Mononuclear cell (primary cell): ENCODE measurements around the gene NBAS. TPM values are rescaled to one million over a fixed set of nuclear protein-coding genes. Genes with fewer than 3 reads are reported as not detected.

ENCODE experiments used
- H3K27me3 ChIP-seq: 2 replicates; pipeline ENCODE4 v1.6.0; 2011; ENCODE audit warnings: low read length, control low read depth; ENCODE audit not compliant: insufficient read depth
- H3K4me1 ChIP-seq: 2 replicates; pipeline ENCODE4 v1.5.1; 2011; ENCODE audit warnings: mild to moderate bottlenecking, low read length, control low read depth; ENCODE audit not compliant: insufficient read depth
- H3K4me3 ChIP-seq: 2 replicates; pipeline ENCODE4 v1.5.1; 2011; ENCODE audit warnings: mild to moderate bottlenecking, low read length, moderate library complexity
- H3K9me3 ChIP-seq: 2 replicates; pipeline ENCODE4 v1.5.1; 2011; ENCODE audit warnings: low read depth, mild to moderate bottlenecking, control low read depth, low read length
- total RNA-seq: library from RNA; depleted of rRNA; stranded (reverse); fragments of >200 nt; gene quantifications from one replicate; pipeline ENCODE4 v1.2.3, GENCODE V29; 2012

Gene NBAS
- total RNA-seq, 1 donor = 31.6 TPM

DNA sequence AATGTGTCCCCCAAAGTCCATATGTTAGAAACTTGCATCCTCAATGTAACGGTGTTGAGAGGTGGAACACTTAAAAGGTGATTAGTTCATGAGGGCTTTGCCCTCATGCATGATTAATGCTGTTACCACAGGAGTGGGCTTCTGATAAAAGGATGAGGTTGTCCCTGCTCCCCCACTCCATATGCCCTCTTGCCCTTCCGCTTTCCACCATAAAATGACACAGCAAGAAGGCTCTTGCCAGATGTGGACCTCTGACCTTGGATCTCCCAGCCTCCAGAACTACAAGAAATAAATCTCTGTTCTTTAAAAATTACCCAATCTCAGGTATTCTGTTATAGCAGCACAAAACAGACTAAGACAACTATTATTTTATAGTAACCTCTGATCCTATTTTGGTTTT, 412.1 kb downstream of the NBAS start:
- no peak overlapping the region for H3K4me3 ChIP-seq
- no peaks in the 10 kb centered on the region for H3K4me1 ChIP-seq
- H3K27me3 ChIP-seq = no peaks in the 10 kb centered on the region
- no peaks in the 10 kb centered on the region for H3K9me3 ChIP-seq

DNA sequence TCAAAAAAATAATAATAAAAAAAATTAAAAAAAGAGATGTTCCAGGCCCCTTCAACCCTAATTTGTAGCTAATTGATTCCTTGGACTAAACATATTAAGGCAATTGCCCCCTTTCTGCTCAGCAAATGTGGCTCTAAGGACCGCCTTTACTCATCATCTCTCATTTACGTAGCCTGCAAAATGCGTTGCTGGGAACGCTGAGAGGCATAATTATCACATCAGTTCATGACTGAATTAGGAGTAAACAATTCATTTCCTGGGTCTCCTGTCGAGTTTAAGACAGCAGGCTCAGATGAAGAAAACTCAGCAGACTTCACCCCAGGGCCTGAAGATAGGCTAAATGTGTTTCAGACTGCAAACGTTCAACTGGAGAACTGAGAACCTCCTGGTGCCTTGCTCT, 413.5 kb downstream of the NBAS start:
- H3K27me3 ChIP-seq = no peaks in the 10 kb centered on the region
- no peaks in the 10 kb centered on the region for H3K9me3 ChIP-seq
- no peaks in the 10 kb centered on the region for H3K4me1 ChIP-seq
- H3K4me3 ChIP-seq = no peak overlapping the region

DNA sequence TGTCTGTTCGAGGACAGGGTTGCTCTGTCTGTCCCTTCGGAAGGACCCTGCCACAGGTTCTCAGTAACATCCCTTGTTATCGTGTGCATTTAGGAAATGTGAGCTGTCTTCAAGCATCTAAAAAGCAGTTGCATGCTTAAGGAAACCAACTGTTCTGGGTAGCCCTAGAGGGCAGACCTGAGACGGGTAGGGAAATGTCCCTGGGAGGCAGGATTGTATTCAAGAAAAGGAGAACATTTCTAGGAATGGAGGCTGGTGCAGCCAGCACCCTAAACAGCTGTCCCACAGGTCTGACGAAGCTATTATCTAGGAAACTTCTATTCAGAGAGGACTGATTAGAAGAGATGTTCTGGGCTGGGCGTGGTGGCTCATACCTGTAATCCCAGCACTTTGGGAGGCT, 414.2 kb downstream of the NBAS start:
- peaks cover 6% of the 10 kb centered on the region for H3K4me1 ChIP-seq
- no peaks in the 10 kb centered on the region for H3K27me3 ChIP-seq
- no peaks in the 10 kb centered on the region for H3K9me3 ChIP-seq
- H3K4me3 ChIP-seq = no peak overlapping the region

DNA sequence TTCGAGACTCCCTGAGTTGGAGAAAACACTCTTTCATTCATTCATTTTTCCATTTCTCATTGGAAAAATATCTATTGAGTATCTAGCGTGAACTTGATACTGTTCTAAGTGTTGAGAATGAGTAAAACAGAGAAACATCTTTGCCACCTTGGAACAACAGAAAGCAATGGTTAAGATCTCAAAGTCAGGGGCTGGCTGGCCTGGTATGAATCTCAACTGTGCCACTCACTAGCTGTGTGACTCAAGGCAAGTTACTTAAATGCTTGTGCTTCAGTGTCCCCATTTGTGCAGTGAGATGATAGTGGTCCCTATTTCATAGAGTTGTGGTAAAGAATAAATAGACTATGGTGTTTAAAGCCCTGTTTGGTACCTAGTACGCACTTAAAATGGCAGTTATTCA, 415.2 kb downstream of the NBAS start:
- Histone ChIP-seq H3K27me3 (no peaks in the 10 kb centered on the region), H3K4me3 (no peak overlapping the region), H3K4me1 (peaks cover 7% of the 10 kb centered on the region), H3K9me3 (no peaks in the 10 kb centered on the region)

DNA sequence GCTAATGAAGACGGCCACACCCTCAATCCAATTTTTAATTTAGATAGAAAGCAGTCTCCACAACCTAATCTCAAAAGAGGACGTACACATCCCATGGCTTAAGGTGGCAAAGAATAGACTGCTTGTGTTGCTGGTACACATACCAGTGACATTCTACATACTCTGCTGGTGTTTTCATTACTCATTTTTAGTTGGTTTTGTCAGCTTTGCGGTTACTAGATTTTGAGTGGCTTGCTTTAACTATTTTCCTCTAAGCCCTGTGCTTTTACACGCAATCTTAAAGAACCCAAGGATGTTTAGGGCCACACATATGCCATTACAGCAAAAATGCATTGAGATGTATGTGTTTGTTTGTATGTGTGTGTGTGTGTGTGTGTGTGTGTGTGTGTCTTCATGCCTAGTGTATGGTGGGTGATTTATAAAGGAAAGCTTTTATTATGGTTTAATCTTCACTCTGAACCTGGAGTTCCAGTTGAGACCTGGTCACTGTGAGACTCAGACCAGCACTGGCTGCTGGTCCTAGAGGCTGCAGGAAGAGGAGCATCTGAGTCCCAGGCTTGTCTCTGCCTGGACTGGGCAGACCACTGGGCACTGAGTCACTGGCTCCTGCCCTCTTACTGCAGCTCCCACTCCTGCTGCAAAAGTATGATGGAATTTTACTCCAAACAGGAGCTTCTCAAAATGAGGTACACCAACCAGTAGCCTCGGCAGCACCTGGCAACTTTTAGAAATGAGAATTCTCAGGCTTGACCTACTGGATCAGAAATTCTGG, 415.9 kb downstream of the NBAS start:
- Histone ChIP-seq H3K9me3 (no peaks in the 10 kb centered on the region), H3K27me3 (no peaks in the 10 kb centered on the region), H3K4me3 (no peak overlapping the region), H3K4me1 (peaks cover 7% of the 10 kb centered on the region)

DNA sequence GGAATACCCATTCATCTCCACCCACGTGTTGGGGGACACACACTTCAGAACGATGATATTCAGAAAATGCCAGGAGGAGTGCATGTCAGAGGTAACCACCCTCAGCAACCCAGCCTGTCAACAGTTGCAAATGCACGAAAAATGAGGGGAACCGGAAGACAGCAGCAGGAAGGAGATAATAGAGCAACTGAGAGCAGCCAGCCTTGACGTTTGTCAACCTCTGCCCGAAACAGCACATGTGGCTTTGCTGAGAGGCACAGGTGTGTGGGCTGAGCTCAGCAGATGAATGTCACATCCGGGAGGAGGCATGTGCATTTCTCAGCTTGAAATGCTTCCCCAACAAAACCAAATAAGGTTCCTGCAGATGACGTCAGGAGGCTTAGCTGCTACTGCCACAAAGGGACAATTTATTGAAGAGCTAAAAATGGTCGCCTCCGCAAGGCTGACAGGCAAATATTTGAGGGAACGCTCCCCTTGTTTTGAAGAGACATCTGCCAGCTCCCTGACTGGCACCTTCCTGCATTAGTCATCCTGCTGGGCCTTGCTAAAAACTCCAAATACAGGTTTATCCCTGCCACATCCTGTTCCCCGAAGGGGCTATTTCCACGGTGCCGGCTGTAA, 419.0 kb downstream of the NBAS start:
- no peak overlapping the region for H3K4me3 ChIP-seq
- H3K27me3 ChIP-seq = no peaks in the 10 kb centered on the region
- H3K4me1 ChIP-seq = peaks cover 7% of the 10 kb centered on the region
- H3K9me3 ChIP-seq = no peaks in the 10 kb centered on the region

DNA sequence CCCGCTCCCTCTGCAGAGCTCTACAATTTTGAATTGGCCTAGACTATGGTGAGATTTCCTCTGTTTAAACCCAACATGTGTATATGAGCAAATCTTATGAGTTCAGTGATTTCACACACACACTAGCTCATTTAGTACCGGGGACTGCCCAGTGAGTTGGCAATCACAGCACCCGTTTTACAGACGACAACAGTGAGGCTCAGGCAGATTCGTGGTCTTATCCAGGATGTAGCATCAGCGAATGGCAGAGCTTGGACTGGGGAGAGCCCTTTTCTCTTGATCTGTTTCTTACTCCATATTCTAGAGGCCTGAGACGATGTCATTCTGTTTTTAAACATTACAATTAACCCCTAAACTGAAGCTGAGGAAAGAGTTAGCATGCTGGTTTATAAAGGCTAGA, 419.9 kb downstream of the NBAS start:
- H3K9me3 ChIP-seq = no peaks in the 10 kb centered on the region
- no peaks in the 10 kb centered on the region for H3K27me3 ChIP-seq
- peaks cover 7% of the 10 kb centered on the region for H3K4me1 ChIP-seq
- no peak overlapping the region for H3K4me3 ChIP-seq

DNA sequence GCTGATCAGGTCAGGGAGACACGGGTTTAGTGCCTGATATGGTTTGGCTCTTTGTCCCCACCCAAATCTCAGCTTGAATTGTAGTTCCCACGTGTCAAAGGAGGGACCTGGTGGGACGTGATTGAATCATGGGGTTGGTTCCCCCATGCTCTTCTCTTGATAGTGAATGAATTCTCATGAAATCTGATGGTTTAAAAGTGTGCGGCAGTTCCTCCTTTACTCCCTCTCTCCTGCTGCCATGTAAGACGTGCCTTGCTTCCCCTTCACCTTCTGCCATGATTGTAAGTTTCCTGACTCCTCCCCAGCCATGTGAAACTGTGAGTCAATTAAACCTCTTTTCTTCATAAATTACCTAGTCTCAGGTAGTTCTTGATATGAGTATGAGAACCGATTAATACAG, 424.5 kb downstream of the NBAS start:
- no peak overlapping the region for H3K4me3 ChIP-seq
- H3K9me3 ChIP-seq = no peaks in the 10 kb centered on the region
- no peaks in the 10 kb centered on the region for H3K4me1 ChIP-seq
- H3K27me3 ChIP-seq = no peaks in the 10 kb centered on the region

DNA sequence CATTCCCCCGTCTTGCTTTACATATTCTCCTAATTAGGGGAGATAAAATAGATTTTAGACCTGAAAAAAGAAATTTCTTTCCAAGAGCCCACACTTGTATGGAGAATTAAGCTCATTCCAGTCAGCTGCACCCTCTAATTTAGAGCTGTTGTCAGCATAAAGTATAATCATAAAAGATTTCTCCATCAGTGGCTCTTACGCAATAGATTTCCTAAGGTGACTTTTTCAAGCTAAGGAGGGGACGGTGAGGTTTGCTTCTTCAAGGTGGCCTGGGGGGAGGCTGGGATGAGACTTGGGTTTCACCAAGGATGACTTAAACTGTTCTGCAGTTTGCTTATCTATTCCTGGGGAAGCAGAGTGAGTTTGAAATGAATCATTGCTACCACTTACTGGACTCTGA, 426.2 kb downstream of the NBAS start:
- Histone ChIP-seq H3K27me3 (no peaks in the 10 kb centered on the region), H3K4me3 (no peak overlapping the region), H3K9me3 (no peaks in the 10 kb centered on the region), H3K4me1 (no peaks in the 10 kb centered on the region)

DNA sequence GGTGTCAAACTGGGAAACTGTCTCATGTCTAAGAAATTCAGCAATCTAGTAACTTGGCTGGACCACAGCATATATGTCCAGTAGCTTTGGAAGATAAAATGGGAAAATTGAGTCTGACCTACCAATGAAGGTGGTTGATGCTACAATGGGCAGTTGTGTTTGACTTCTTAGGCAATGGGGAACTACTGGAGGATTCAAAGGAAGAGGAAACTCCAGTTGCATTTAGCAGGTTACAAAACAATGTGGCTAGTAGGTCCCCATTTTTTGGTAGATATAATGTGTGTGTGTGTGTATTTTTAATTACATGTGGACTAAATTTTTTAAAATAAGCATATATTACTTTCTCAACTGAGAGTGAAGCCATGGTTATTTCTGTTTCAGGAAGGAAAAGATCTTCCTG, 427.7 kb downstream of the NBAS start:
- no peaks in the 10 kb centered on the region for H3K4me1 ChIP-seq
- no peaks in the 10 kb centered on the region for H3K27me3 ChIP-seq
- H3K4me3 ChIP-seq = no peak overlapping the region
- H3K9me3 ChIP-seq = no peaks in the 10 kb centered on the region

DNA sequence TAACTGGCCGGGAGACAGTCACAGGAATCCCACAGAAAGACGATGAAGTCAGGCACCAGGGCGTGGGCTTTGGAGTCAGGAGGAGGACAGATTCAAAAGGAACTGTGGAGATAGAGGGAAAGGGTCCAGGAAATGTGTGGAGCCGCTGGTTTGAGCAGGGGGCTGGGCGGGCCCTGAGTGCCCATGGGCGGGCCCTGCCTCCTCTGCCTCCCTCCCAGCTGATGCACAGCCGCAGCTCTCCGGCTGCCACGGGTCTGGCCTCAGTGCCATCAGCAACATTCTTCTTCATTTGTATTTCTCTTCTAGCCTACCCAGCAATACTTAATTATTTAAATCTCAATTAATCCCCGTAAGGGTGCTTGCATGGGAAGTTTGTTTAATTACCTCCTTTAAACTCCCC, 432.3 kb downstream of the NBAS start:
- H3K27me3 ChIP-seq = no peaks in the 10 kb centered on the region
- H3K4me1 ChIP-seq = no peaks in the 10 kb centered on the region
- no peaks in the 10 kb centered on the region for H3K9me3 ChIP-seq
- H3K4me3 ChIP-seq = no peak overlapping the region

DNA sequence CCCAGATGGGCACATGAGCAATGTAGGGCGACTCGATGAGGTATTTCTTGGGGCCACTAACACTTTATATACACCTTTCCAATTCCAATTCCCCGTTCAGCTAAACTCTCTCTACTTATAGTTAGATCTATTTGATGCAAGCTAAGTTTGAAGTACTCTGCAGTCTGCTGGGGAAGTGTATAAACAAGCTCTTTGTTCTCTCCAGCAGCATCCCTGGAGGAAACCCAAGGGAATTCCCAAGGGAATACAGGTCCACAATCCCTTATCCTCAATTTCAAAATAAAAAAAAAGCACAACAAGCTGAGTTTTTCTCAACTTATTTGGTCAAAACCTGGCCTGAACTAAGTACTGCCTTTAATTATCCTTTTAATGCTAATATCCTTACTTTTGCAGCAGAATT, 433.3 kb downstream of the NBAS start:
- H3K27me3 ChIP-seq = no peaks in the 10 kb centered on the region
- no peak overlapping the region for H3K4me3 ChIP-seq
- H3K9me3 ChIP-seq = no peaks in the 10 kb centered on the region
- H3K4me1 ChIP-seq = no peaks in the 10 kb centered on the region

DNA sequence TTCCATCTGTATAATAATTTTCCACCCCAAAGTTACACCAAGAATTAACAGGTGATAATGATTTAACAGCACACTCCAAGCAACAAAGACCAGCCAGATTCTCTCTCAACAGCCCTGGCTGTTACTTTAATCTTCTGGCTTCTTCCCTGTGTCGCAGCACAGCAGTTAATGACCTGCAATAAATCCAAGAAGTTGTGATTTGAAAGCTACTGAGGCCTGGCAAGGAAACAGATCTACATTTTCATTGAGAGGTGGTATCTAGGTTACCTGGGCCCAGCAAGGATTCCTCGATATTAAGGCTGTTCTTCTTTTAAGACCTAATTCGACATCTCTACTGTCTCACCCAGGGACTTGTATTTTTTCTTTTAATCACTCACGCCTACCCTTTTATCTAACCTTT, 433.8 kb downstream of the NBAS start:
- H3K27me3 ChIP-seq = no peaks in the 10 kb centered on the region
- H3K4me1 ChIP-seq = no peaks in the 10 kb centered on the region
- H3K9me3 ChIP-seq = no peaks in the 10 kb centered on the region
- no peak overlapping the region for H3K4me3 ChIP-seq

DNA sequence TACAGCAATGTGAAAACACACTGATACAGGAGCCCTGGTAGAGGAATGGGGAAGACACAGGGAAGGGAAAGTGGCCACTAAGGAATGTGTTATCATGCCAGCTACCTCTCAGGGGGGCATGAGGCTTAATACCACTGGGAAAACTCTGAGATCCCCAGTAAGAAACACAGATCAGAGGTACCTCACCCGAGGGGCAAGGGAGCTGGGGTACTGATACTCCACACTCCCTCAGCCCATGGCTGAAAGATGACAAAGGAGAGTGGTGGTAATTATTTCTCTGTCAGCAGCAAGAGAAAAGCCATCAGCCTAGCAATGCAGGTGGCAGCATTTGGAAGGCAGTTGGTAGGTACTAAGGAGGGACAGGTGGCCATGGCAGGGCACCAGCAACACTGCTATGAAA, 434.8 kb downstream of the NBAS start:
- H3K4me3 ChIP-seq = no peak overlapping the region
- no peaks in the 10 kb centered on the region for H3K27me3 ChIP-seq
- no peaks in the 10 kb centered on the region for H3K9me3 ChIP-seq
- H3K4me1 ChIP-seq = no peaks in the 10 kb centered on the region

DNA sequence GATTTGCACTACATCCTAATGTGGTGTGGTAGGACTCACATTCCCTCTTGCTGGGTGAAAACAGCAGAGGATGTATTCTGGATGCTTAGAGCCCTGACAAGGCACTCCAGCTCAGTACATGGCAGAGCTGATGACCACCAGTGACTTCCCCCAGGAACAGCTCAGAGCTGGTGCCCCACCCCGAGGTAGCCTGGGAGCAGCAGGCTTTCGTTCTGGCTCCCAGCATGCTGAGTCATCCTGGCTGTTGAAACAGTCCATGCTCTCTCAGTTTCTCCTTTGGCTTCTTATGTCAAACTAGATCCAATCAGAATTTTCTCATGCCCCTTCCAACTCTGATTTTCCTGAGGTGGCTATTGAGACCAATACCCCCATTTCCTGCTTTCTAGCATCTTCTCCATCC, 438.2 kb downstream of the NBAS start:
- H3K4me1 ChIP-seq = no peaks in the 10 kb centered on the region
- no peaks in the 10 kb centered on the region for H3K9me3 ChIP-seq
- H3K27me3 ChIP-seq = no peaks in the 10 kb centered on the region

DNA sequence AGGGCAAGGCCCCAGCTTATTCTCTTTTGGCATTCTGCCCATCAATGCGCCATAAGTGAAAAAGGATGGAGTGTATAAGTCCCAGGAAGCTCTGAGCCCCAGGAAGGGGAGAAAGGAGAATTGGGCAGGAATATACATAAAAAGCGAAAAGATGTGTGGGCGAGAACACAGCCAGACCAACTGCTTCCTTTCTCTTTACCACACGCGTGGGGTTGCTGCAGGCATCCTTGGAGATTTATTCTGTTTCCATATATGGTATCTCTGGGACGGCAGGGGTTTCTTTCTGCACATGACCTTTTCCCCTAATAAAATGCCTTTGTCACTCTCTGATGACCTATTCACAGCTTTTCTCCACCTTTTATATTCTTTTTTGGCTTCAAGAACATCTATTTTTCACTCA, 440.5 kb downstream of the NBAS start:
- peaks cover 8% of the 10 kb centered on the region for H3K4me1 ChIP-seq
- no peaks in the 10 kb centered on the region for H3K27me3 ChIP-seq
- no peaks in the 10 kb centered on the region for H3K9me3 ChIP-seq
- no peak overlapping the region for H3K4me3 ChIP-seq

More for the DNA sequence above, 438.2 kb downstream of the NBAS start:
- no peak overlapping the region for H3K4me3 ChIP-seq
